BJ (cell line): ENCODE data around the gene ERN2. TPM values are rescaled to one million over a fixed set of nuclear protein-coding genes. Genes with fewer than 3 reads are reported as not detected.
A peak's percentile ranks its signal among the peaks of the same experiment; 100 is the strongest.

ENCODE experiments used
- CTCF ChIA-PET: fragments of 350-600 bp; formaldehyde crosslinking; extraction: SDS; loops from one replicate; lab custom pipeline; 2021; ENCODE audit warnings: antibody characterized with exemption, inconsistent platforms; lab: Yijun Ruan, JAX
- POLR2A ChIA-PET: fragments of 300-600 bp; sonication (Branson Sonifier 250); formaldehyde crosslinking; extraction: SDS; loops from one replicate; lab custom pipeline; 2021; ENCODE audit warnings: antibody characterized with exemption; lab: Charles Lee
- DNase-seq: peaks from one replicate; pipeline ENCODE4 v3.0.0-alpha.2; 2011; ENCODE audit warnings: low read depth
- H3K27me3 ChIP-seq: 2 replicates; pipeline ENCODE4 v1.6.0; 2011; ENCODE audit warnings: low read length; ENCODE audit not compliant: control insufficient read depth, insufficient read depth
- H3K36me3 ChIP-seq: 2 replicates; pipeline ENCODE4 v1.5.1; 2011; ENCODE audit warnings: low read length; ENCODE audit not compliant: control insufficient read depth, insufficient read depth
- H3K4me3 ChIP-seq: 2 replicates; pipeline ENCODE4 v1.5.1; 2011; ENCODE audit warnings: low read depth, mild to moderate bottlenecking, control low read depth, low read length
- CTCF ChIP-seq: IDR thresholded peaks from 2 replicates; pipeline ENCODE4 v1.5.1; 2011; ENCODE audit warnings: low read depth, mild to moderate bottlenecking, control low read depth, inconsistent platforms, low read length, moderate library complexity; ENCODE audit not compliant: insufficient read depth
- polyA plus RNA-seq: library from polyadenylated mRNA; depleted of rRNA; stranded (reverse); fragments of >200 nt; gene quantifications from 2 replicates; pipeline ENCODE4 v1.2.3, GENCODE V29; 2011

Gene ERN2
- polyA plus RNA-seq, 1 experiment = 0.23 TPM

- DNase-seq = peak; percentile 50
- no peak overlapping the region for H3K4me3 ChIP-seq
- TF ChIP-seq CTCF = no peak
- H3K27me3 ChIP-seq = no peaks in the 10 kb centered on the region
- peaks cover 16% of the 10 kb centered on the region for H3K36me3 ChIP-seq
- POLR2A ChIA-PET = no interaction called here
- CTCF ChIA-PET = interaction anchor here (0.6 to 3.1 kb wide), 2 partner anchors 9 to 881 kb away, joined by 3 to 12 read pairs; partner anchors contain the start of gene PLK1
These were observed 42.8 kb downstream of the ERN2 start for GRCh38 chr16:23670137-23670776.

GRCh38 chr16:23668873-23669272 lies 44.1 kb downstream of the ERN2 start:
- no peak for DNase-seq
- no peak for TF ChIP-seq CTCF
- peaks cover 16% of the 10 kb centered on the region for H3K36me3 ChIP-seq
- ChIA-PET POLR2A (no interaction called here), CTCF (interaction anchor here (3.1 kb wide), 1 partner anchor 10 kb away, joined by 12 read pairs; the partner anchor contains the start of gene PLK1)
- H3K27me3 ChIP-seq = no peaks in the 10 kb centered on the region
- H3K4me3 ChIP-seq = no peak overlapping the region

DNA sequence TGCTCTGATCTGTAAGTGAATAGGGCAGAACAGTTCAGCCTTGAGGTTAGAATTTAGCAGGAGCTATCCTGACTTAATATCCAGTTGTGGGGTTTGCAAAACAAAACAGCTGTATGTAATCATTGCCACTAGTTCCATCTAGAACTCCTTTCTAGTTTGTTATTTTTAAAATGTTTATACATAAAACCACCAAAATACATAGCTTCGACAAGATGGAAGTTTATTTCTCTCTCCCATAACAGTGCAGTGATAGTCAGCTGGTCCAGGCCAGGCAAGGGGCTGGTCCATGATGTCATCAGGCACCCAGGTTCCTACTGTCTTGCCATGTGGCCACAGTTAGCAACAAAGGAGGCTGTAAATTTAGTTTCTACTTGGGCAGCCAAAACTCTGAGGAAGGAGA lies 44.8 kb downstream of the ERN2 start:
- no peak for DNase-seq

DNA sequence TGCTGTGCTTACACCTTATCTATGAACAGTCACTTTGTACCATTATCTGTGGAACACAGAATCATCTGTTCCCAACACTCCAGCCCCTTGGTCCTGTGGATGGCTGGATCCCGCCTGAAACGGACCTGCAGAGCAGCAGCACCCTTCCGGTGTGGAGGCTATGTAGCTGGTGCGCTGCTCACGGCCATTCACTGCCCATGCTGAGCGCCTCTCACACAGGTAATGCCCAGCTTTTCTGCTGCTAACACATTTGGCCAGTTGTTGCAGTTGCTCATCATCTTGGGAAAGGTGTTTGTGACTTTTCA lies 45.7 kb downstream of the ERN2 start:
- H3K36me3 ChIP-seq = peaks cover 15% of the 10 kb centered on the region
- H3K4me3 ChIP-seq = no peak overlapping the region
- CTCF ChIA-PET = interaction anchor here (3.1 kb wide), 1 partner anchor 12 kb away, joined by 12 read pairs; the partner anchor contains the start of gene PLK1
- no peaks in the 10 kb centered on the region for H3K27me3 ChIP-seq
- POLR2A ChIA-PET = no interaction called here
- no peak for DNase-seq
- no peak for TF ChIP-seq CTCF

More for the DNA sequence above, 44.8 kb downstream of the ERN2 start:
- ChIA-PET POLR2A (no interaction called here), CTCF (interaction anchor here (3.1 kb wide), 1 partner anchor 11 kb away, joined by 12 read pairs; the partner anchor contains the start of gene PLK1)
- Histone ChIP-seq H3K4me3 (no peak overlapping the region), H3K36me3 (peaks cover 15% of the 10 kb centered on the region), H3K27me3 (no peaks in the 10 kb centered on the region)
- no peak for TF ChIP-seq CTCF

DNA sequence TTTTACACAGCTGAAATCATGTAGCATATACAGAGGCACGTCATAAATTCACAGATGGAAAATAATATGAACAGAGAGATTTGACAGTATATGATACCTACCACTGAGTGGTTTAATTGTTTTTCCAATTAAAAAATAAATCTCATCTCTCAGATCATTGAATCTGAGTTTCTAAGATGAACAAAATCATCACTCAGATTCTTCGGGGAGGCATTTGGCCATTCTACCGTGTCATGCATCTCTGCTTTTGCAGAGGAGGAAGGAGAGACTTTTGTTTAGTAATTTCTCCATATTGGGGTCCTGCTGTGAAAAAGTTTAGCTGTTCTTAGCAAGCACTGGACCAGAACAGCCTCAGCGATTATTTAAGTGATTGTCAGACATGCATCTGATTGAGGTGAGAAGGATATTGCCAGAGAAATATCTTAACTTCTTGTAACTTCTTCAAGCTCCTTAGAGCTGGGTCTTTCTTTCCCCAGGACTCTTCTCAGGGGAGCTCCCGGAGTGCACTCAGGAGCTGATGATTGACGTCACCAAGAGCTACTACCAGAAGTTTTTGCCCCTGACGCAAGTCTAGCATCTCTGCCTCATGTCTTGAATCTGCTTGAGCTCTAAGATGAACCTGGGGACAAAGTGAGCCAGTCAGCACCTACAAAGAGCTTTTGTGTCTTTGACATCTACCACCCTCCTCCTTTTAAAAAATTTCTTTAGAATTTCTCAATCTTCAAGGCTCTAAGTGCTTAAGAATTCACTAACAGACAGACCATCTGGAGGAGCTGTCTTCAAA lies 46.3 kb downstream of the ERN2 start:
- ChIA-PET CTCF (interaction anchor here (0.6 to 3.1 kb wide), 3 partner anchors 11 to 48 kb away, joined by 3 to 12 read pairs (median 3); partner anchors contain the start of gene PLK1), POLR2A (no interaction called here)
- no peaks in the 10 kb centered on the region for H3K27me3 ChIP-seq
- no peak overlapping the region for H3K4me3 ChIP-seq
- DNase-seq = no peak
- no peak for TF ChIP-seq CTCF
- H3K36me3 ChIP-seq = peaks cover 16% of the 10 kb centered on the region
